ENCODE measurements around the gene SPC24.
"Not testable (repeated sequence)": the region's sequence is repeated elsewhere in the genome, so short reads cannot be mapped to it uniquely, and the experiment has no call there.

The SPC24 gene

GRCh38 chr19:11125994-11126685, 29.4 kb downstream of the SPC24 start:
- peak; percentile 47 for DNase-seq (ENCODE audit: low spot score)

GRCh38 chr19:11124157-11124556, 31.4 kb downstream of the SPC24 start:
- not testable (repeated sequence) for DNase-seq (ENCODE audit: low spot score)

GRCh38 chr19:11123114-11123513, 32.5 kb downstream of the SPC24 start:
- DNase-seq (ENCODE audit: low spot score) = no peak

GRCh38 chr19:11121963-11122362, 33.6 kb downstream of the SPC24 start:
- not testable (repeated sequence) for DNase-seq (ENCODE audit: low spot score)

GRCh38 chr19:11116507-11116906, 39.1 kb downstream of the SPC24 start:
- DNase-seq (ENCODE audit: low spot score) = no peak

GRCh38 chr19:11115895-11116446, 39.6 kb downstream of the SPC24 start:
- no peak for DNase-seq (ENCODE audit: low spot score)

- no peak for DNase-seq (ENCODE audit: low spot score)
Measured at GRCh38 chr19:11115042-11115441, 40.5 kb downstream of the SPC24 start.

GRCh38 chr19:11113140-11113708, 42.4 kb downstream of the SPC24 start:
- DNase-seq (ENCODE audit: low spot score) = no peak

- DNase-seq (ENCODE audit: low spot score) = no peak
Measured at GRCh38 chr19:11111771-11112144, 43.8 kb downstream of the SPC24 start.

GRCh38 chr19:11111117-11111770, 44.3 kb downstream of the SPC24 start:
- DNase-seq (ENCODE audit: low spot score) = no peak

GRCh38 chr19:11108746-11109145, 46.8 kb downstream of the SPC24 start:
- DNase-seq (ENCODE audit: low spot score) = no peak

GRCh38 chr19:11106477-11106876, 49.1 kb downstream of the SPC24 start:
- DNase-seq (ENCODE audit: low spot score) = no peak

- no peak for DNase-seq (ENCODE audit: low spot score)
Measured at GRCh38 chr19:11105014-11105636, 50.5 kb downstream of the SPC24 start.

- DNase-seq (ENCODE audit: low spot score) = not testable (repeated sequence)
Measured at GRCh38 chr19:11103667-11104066, 51.9 kb downstream of the SPC24 start.

GRCh38 chr19:11102944-11103343, 52.6 kb downstream of the SPC24 start:
- DNase-seq (ENCODE audit: low spot score) = no peak

GRCh38 chr19:11101057-11101456, 54.5 kb downstream of the SPC24 start:
- DNase-seq (ENCODE audit: low spot score) = no peak

GRCh38 chr19:11100049-11100448, 55.5 kb downstream of the SPC24 start:
- DNase-seq (ENCODE audit: low spot score) = no peak

- no peak for DNase-seq (ENCODE audit: low spot score)
Measured at GRCh38 chr19:11098861-11099260, 56.7 kb downstream of the SPC24 start.

GRCh38 chr19:11098327-11098726, 57.3 kb downstream of the SPC24 start:
- no peak for DNase-seq (ENCODE audit: low spot score)

- not testable (repeated sequence) for DNase-seq (ENCODE audit: low spot score)
Measured at GRCh38 chr19:11097367-11097766, 58.2 kb downstream of the SPC24 start.

- DNase-seq (ENCODE audit: low spot score) = no peak
Measured at GRCh38 chr19:11096210-11096841, 59.3 kb downstream of the SPC24 start.
